GM12865 (cell line): ENCODE results near the gene N4BP2L1.
"Not testable (repeated sequence)": the region's sequence is repeated elsewhere in the genome, so short reads cannot be mapped to it uniquely, and the experiment has no call there.

Source experiments
- DNase-seq: peaks from one replicate; pipeline ENCODE4 v3.0.0; 2010; ENCODE audit warnings: low read depth
- H3K4me3 ChIP-seq: 2 replicates; pipeline ENCODE4 v1.5.1; 2011; ENCODE audit warnings: mild to moderate bottlenecking, low read depth, low read length, control low read depth
- TF ChIP-seq, protein P1 (sequence below): IDR thresholded peaks from 2 replicates; pipeline ENCODE4 v1.5.1; 2011; ENCODE audit warnings: low read length, control low read depth, low read depth, inconsistent platforms; ENCODE audit not compliant: insufficient read depth; ENCODE audit errors: missing control alignments

N4BP2L1 gene

GRCh38 chr13:32370805-32371204, 57.1 kb downstream of the N4BP2L1 start:
- TF ChIP-seq, protein P1, sequence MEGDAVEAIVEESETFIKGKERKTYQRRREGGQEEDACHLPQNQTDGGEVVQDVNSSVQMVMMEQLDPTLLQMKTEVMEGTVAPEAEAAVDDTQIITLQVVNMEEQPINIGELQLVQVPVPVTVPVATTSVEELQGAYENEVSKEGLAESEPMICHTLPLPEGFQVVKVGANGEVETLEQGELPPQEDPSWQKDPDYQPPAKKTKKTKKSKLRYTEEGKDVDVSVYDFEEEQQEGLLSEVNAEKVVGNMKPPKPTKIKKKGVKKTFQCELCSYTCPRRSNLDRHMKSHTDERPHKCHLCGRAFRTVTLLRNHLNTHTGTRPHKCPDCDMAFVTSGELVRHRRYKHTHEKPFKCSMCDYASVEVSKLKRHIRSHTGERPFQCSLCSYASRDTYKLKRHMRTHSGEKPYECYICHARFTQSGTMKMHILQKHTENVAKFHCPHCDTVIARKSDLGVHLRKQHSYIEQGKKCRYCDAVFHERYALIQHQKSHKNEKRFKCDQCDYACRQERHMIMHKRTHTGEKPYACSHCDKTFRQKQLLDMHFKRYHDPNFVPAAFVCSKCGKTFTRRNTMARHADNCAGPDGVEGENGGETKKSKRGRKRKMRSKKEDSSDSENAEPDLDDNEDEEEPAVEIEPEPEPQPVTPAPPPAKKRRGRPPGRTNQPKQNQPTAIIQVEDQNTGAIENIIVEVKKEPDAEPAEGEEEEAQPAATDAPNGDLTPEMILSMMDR: no peak
- H3K4me3 ChIP-seq: no peak overlapping the region
- no peak for DNase-seq

- TF ChIP-seq, protein P1: no peak
- no peak overlapping the region for H3K4me3 ChIP-seq
- DNase-seq: no peak
These were observed 65.4 kb downstream of the N4BP2L1 start for GRCh38 chr13:32362574-32362973.

- H3K4me3 ChIP-seq, DNase-seq: not testable (repeated sequence)
These were observed 72.0 kb downstream of the N4BP2L1 start for GRCh38 chr13:32355935-32356334.

GRCh38 chr13:32354040-32354439, 73.9 kb downstream of the N4BP2L1 start:
- no peak overlapping the region for H3K4me3 ChIP-seq
- TF ChIP-seq, protein P1: no peak
- DNase-seq: no peak

- not testable (repeated sequence) for DNase-seq, H3K4me3 ChIP-seq
These were observed 77.0 kb downstream of the N4BP2L1 start for GRCh38 chr13:32350839-32351441.
